ENCODE data around the gene JMJD1C.
A peak's percentile ranks its signal among the peaks of the same experiment; 100 is the strongest.

Gene JMJD1C

GRCh38 chr10:63236113-63236935 lies 229.5 kb downstream of the JMJD1C start:
- CTCF ChIA-PET, result interaction anchor here (0.5 to 1.2 kb wide), 6 partner anchors 20 to 584 kb away, joined by 3 to 5 read pairs (median 4); no protein-coding TSS in a partner anchor
- TF ChIP-seq ZNF629 (tag by site-specific recombination; IDR thresholded peaks at IDR 0.05) (0 out of 2 replicates have a peak, but pooled peaks have one; percentile 62), SCRT1 (tag by site-specific recombination; IDR thresholded peaks at IDR 0.05; ENCODE audit: borderline replicate concordance) (no peak), ZNF184 (tag by site-specific recombination; IDR thresholded peaks at IDR 0.05) (peak; percentile 35; the same call in 1 of the 2 replicates), ZNF571 (tag by site-specific recombination; IDR thresholded peaks at IDR 0.05) (no peak), INSM2 (tag by site-specific recombination; IDR thresholded peaks at IDR 0.05) (peak; percentile 75), ZNF677 (tag by site-specific recombination; IDR thresholded peaks at IDR 0.05) (no peak), ZSCAN16 (tag by site-specific recombination; IDR thresholded peaks at IDR 0.05) (no peak), BCL11B (tag by site-specific recombination; IDR thresholded peaks at IDR 0.05; ENCODE audit: low read depth) (no peak), ZNF670 (tag by site-specific recombination; IDR thresholded peaks at IDR 0.05; ENCODE audit: low read depth) (no peak), MZF1 (tag by site-specific recombination; IDR thresholded peaks at IDR 0.05; ENCODE audit: borderline replicate concordance) (no peak), MYNN (tag by site-specific recombination; IDR thresholded peaks at IDR 0.05; ENCODE audit: borderline replicate concordance) (no peak), ZNF174 (tag by site-specific recombination; IDR thresholded peaks at IDR 0.05) (no peak), TRIM28 (IDR thresholded peaks at IDR 0.05; ENCODE audit: borderline replicate concordance, low read length) (no peak), ZNF341 (tag by site-specific recombination; IDR thresholded peaks at IDR 0.05; ENCODE audit: low read depth) (no peak), ZNF768 (tag by site-specific recombination; IDR thresholded peaks at IDR 0.05) (no peak), ZNF610 (tag by site-specific recombination; IDR thresholded peaks at IDR 0.05; ENCODE audit: borderline replicate concordance) (no peak), ZEB2 (tag by site-specific recombination; IDR thresholded peaks at IDR 0.05) (no peak), ZNF132 (tag by site-specific recombination; IDR thresholded peaks at IDR 0.05; ENCODE audit: borderline replicate concordance) (no peak), ZNF362 (tag by site-specific recombination; IDR thresholded peaks at IDR 0.05) (peak; percentile 36; the same call in 1 of the 2 replicates), ZNF155 (tag by site-specific recombination; IDR thresholded peaks at IDR 0.05) (no peak), ZNF555 (tag by site-specific recombination; conservative IDR thresholded peaks at IDR 0.05) (no peak)
- TF ChIP-seq, protein P1, sequence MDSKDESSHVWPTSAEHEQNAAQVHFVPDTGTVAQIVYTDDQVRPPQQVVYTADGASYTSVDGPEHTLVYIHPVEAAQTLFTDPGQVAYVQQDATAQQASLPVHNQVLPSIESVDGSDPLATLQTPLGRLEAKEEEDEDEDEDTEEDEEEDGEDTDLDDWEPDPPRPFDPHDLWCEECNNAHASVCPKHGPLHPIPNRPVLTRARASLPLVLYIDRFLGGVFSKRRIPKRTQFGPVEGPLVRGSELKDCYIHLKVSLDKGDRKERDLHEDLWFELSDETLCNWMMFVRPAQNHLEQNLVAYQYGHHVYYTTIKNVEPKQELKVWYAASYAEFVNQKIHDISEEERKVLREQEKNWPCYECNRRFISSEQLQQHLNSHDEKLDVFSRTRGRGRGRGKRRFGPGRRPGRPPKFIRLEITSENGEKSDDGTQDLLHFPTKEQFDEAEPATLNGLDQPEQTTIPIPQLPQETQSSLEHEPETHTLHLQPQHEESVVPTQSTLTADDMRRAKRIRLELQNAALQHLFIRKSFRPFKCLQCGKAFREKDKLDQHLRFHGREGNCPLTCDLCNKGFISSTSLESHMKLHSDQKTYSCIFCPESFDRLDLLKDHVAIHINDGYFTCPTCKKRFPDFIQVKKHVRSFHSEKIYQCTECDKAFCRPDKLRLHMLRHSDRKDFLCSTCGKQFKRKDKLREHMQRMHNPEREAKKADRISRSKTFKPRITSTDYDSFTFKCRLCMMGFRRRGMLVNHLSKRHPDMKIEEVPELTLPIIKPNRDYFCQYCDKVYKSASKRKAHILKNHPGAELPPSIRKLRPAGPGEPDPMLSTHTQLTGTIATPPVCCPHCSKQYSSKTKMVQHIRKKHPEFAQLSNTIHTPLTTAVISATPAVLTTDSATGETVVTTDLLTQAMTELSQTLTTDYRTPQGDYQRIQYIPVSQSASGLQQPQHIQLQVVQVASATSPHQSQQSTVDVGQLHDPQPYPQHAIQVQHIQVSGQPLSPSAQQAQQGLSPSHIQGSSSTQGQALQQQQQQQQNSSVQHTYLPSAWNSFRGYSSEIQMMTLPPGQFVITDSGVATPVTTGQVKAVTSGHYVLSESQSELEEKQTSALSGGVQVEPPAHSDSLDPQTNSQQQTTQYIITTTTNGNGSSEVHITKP (tag by site-specific recombination; IDR thresholded peaks at IDR 0.05), result no peak
- TF ChIP-seq, protein P2, sequence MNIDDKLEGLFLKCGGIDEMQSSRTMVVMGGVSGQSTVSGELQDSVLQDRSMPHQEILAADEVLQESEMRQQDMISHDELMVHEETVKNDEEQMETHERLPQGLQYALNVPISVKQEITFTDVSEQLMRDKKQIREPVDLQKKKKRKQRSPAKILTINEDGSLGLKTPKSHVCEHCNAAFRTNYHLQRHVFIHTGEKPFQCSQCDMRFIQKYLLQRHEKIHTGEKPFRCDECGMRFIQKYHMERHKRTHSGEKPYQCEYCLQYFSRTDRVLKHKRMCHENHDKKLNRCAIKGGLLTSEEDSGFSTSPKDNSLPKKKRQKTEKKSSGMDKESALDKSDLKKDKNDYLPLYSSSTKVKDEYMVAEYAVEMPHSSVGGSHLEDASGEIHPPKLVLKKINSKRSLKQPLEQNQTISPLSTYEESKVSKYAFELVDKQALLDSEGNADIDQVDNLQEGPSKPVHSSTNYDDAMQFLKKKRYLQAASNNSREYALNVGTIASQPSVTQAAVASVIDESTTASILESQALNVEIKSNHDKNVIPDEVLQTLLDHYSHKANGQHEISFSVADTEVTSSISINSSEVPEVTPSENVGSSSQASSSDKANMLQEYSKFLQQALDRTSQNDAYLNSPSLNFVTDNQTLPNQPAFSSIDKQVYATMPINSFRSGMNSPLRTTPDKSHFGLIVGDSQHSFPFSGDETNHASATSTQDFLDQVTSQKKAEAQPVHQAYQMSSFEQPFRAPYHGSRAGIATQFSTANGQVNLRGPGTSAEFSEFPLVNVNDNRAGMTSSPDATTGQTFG (tag by site-specific recombination; IDR thresholded peaks at IDR 0.05; ENCODE audit: borderline replicate concordance), result no peak

More at GRCh38 chr10:63236113-63236935, 229.5 kb downstream of the JMJD1C start:
- POLR2A ChIA-PET, result interaction anchor here (0.6 to 2.5 kb wide), 2 partner anchors 19 to 33 kb away, joined by 4 to 9 read pairs; no protein-coding TSS in a partner anchor
- no peaks in the 10 kb centered on the region for H3K9me3 ChIP-seq (ENCODE audit: control insufficient read depth, insufficient read depth, low read depth, low read length)
- peaks cover 12% of the 10 kb centered on the region for H3K4me1 ChIP-seq (ENCODE audit: control insufficient read depth, insufficient read depth, low read length)
- H3K36me3 ChIP-seq (ENCODE audit: control insufficient read depth in 2 of 2, insufficient read depth in 1 of 2, low read length in 2 of 2), result no peaks in the 10 kb centered on the region; a peak in 1 of 3 replicates
- no peak overlapping the region for H3K27ac ChIP-seq (ENCODE audit: extremely low read depth, low read depth, low read length)
- no peak overlapping the region for H3K4me3 ChIP-seq (ENCODE audit: low read depth, low read length)

Measured in HEK293 (cell line).